HUDEP-2 (cell line): ENCODE data around the gene BET1L.

ENCODE experiments used
- DNase-seq, 76 experiments: peaks; one replicate each; lab custom pipeline; 2025; ENCODE audit not compliant: unreplicated experiment in 76 of 76; lab: John Stamatoyannopoulos, UW

BET1L gene

DNA sequence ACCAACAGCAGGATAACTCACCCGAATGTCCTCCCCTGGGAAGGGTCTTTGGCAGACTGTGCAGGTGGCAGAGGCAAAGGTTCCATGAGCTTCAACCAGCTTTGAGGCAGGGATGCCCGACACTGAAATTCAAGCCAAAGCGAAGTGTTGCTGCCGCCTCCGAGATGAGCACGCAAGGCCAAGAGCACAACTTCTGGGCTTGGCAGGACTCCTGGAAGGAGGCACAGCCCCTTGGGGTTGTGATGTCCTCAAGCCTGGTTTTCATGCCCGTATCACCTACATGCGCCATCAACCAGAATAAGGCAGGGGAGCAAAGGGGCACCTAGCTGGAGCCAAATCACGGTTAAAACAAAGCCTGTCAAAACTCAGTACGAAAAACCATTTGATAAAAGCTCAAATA lies 23.2 kb upstream of the BET1L start:
- DNase-seq = no peak

DNA sequence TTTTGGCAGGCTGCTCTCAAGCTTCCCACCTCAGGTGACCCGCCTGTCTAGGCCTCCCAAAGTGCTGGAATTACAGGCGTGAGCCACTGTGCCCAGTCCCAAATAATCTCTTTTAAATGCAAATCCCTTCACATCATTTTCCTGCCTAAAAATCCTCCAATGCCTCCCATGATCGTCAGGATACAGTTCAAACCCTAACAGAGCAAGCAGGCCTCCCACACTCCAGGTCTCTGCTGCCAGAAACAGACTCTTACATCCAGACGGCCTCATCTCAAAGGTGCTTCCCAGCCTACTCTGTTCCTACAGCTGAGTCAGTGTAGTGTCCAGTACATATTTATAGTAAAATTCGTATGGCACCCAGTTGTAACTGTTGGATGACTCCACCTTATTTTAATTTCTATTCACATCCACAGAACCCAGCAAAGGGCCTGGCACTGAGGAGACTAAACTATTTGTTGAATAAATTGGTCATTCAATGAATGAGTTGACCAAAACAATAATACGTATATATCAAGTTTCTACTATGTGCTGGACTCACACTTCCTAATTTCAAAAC lies 20.7 kb upstream of the BET1L start:
- DNase-seq = no peak

- no peak for DNase-seq
Measured at GRCh38 chr11:225734-226453, 18.7 kb upstream of the BET1L start.

GRCh38 chr11:224424-224823 lies 17.2 kb upstream of the BET1L start:
- no peak for DNase-seq

DNA sequence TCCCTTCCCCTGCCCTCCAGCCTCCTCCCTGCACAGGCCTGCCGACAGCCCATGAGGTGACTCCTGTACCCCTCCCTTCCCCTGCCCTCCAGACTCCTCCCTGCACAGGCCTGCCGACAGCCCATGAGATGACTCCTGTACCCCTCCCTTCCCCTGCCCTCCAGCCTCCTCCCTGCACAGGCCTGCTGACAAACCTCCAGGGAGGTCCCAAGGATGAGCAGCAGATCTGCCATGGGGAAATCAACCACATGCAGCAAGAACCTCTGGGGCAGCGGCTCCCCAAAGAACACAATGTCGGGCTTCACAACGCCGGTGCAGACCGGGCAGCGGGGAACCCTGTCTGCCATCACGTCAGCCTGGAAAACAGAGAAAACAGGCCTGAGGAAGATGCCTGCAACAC lies 16.7 kb upstream of the BET1L start:
- DNase-seq = no peak

- no peak for DNase-seq
Measured at GRCh38 chr11:223026-223789, 16.0 kb upstream of the BET1L start.

GRCh38 chr11:221998-222789 lies 15.0 kb upstream of the BET1L start:
- no peak for DNase-seq

DNA sequence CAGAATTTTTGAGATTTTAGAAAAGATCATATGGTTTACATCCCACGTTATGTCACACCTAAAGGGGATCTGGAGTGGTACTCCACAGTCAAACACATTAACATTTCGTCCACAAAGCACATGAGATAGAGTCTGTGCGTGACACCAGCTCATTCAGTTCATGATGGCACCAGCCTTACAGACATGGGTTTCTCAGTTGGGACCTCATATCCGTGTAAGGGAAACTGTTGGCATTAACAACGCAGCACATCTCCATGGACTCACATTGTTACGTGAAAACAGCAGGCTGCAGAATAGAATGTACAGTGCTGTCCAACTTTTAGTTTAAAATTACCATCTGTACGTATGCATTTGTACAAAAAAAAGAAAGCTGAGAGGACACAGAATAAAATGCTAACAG lies 14.3 kb upstream of the BET1L start:
- DNase-seq = no peak

DNA sequence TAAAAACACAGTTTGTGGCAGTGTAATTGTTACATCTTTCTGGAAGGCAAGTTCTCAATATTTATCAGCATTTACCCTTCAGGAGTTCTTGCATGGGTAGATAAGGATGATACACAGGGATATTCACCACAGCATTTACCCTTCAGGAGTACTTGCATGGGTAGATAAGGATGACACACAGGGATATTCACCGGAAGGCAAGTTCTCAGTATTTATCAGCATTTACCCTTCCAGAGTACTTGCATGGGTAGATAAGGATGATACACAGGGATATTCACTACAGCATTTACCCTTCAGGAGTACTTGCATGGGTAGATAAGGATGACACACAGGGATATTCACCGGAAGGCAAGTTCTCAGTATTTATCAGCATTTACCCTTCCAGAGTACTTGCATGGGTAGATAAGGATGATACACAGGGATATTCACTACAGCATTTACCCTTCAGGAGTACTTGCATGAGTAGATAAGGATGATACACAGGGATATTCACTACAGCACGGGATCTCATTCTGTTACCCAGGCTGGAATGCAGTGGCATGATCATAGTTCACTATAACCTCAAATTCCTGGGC lies 13.5 kb upstream of the BET1L start:
- DNase-seq = peak in 37 of 76 experiments; percentile 8 to 92 (median 73)

- DNase-seq = no peak
Measured at GRCh38 chr11:218815-219593, 11.8 kb upstream of the BET1L start.

- DNase-seq = peak in 2 of 76 experiments; percentile 11 to 14
Measured at GRCh38 chr11:217704-218103, 10.5 kb upstream of the BET1L start.

- no peak for DNase-seq
Measured at GRCh38 chr11:216081-216974, 9.1 kb upstream of the BET1L start.

- no peak for DNase-seq
Measured at GRCh38 chr11:215581-216037, 8.4 kb upstream of the BET1L start.

DNA sequence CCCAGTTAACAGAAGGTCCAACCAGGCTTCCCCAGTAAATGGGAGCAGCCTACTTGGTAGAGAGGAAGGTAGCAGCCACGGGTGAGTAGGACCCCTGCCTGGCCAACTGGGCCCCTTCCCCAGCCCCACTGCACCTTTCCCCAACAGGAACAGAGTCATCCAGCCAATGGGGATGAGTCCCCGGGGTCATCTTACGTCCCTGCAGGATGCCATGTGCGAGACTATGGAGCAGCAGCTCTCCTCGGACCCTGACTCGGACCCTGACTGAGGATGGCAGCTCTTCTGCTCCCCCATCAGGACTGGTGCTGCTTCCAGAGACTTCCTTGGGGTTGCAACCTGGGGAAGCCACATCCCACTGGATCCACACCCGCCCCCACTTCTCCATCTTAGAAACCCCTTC lies 6.9 kb upstream of the BET1L start:
- no peak for DNase-seq

GRCh38 chr11:213111-213510 lies 5.9 kb upstream of the BET1L start:
- no peak for DNase-seq

- DNase-seq = no peak
Measured at GRCh38 chr11:212150-213100, 5.2 kb upstream of the BET1L start.

GRCh38 chr11:211741-212140 lies 4.5 kb upstream of the BET1L start:
- DNase-seq = no peak

DNA sequence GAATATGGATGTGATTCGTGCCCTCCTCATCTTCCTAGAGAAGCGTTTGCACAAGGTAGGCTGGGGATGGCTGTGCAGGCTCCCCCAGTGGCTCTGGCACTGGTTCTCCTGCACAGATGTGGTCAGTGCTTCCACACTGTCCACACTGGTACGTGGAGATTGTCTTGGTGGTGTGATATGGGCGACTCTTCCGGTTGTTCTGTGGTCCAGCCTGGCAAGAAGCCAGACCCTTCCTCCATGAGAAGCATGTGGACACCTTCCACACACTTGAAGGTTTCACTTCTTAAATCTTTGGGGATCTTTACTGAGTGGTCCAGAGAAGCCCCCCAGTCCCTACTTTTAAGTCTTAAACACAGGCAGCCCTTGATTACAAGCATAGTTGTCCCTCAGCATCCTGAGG lies 4.1 kb upstream of the BET1L start:
- DNase-seq = no peak
